Right atrium auricular region (tissue), 2 donors: Measurements from ENCODE around the gene MAGIX. TPM values are rescaled to one million over a fixed set of nuclear protein-coding genes. Genes with fewer than 3 reads are reported as not detected.
A peak's percentile ranks its signal among the peaks of the same experiment; 100 is the strongest.

Experiments used
- DNase-seq: peaks from one replicate; pipeline ENCODE4 v3.0.0-alpha.2; 2019; ENCODE audit warnings: low spot score
- H3K27ac ChIP-seq, 2 donors: fragments of 200-600 bp; sonication (generic); 1 replicate in 1 of 2; 2 replicates in 1 of 2; pipeline ENCODE4 v1.5.1; 2016 to 2019
- H3K27me3 ChIP-seq, 2 donors: fragments of 200-600 bp; sonication (generic); one replicate each; pipeline versions ENCODE4 v1.5.1 to v1.6.0; 2017 to 2019
- H3K36me3 ChIP-seq: fragments of 200-600 bp; sonication (generic); one replicate; pipeline ENCODE4 v1.5.1; 2016
- H3K4me1 ChIP-seq, 2 donors: fragments of 200-600 bp; sonication (generic); one replicate each; pipeline versions ENCODE4 v1.5.1 to v1.6.0; 2017 to 2019
- H3K4me3 ChIP-seq, 2 donors: fragments of 200-600 bp; sonication (generic); 1 replicate in 1 of 2; 2 replicates in 1 of 2; pipeline ENCODE4 v1.5.1; 2017 to 2019; ENCODE audit warnings: mild to moderate bottlenecking in 1 of 2, moderate library complexity in 1 of 2
- H3K9me3 ChIP-seq, 2 donors: fragments of 200-600 bp; sonication (generic); one replicate each; pipeline ENCODE4 v1.5.1; 2019
- CTCF ChIP-seq, 2 donors: fragments of 200-600 bp; sonication (generic); IDR thresholded peaks; one replicate each; pipeline ENCODE4 v1.5.1; 2019; ENCODE audit warnings: antibody characterized with exemption in 2 of 2
- total RNA-seq, 2 donors: library from RNA; depleted of rRNA; stranded (reverse); fragments of >200 nt; gene quantifications; one replicate each; pipeline ENCODE4 v1.1.0, GENCODE V29; 2016

The MAGIX gene
- total RNA-seq, 2 donors from 2014 or later = 18.9 to 23.4 TPM

GRCh38 chrX:49177338-49177833 lies 14.8 kb downstream of the MAGIX start:
- no peak for DNase-seq
- H3K9me3 ChIP-seq = no peaks in the 10 kb centered on the region
- H3K27ac ChIP-seq = peak overlapping the region; percentile 48 to 53
- TF ChIP-seq CTCF (IDR thresholded peaks at IDR 0.05) = peak in 1 of 2 donors; percentile 22
- peaks cover 0 to 12% of the 10 kb centered on the region in 2 donors for H3K4me1 ChIP-seq
- H3K36me3 ChIP-seq = peaks cover 22% of the 10 kb centered on the region
- H3K4me3 ChIP-seq = no peak overlapping the region
- H3K27me3 ChIP-seq = no peaks in the 10 kb centered on the region

GRCh38 chrX:49177873-49178480 lies 15.4 kb downstream of the MAGIX start:
- no peaks in the 10 kb centered on the region for H3K27me3 ChIP-seq
- peaks cover 0 to 9% of the 10 kb centered on the region in 2 donors for H3K4me1 ChIP-seq
- no peaks in the 10 kb centered on the region for H3K9me3 ChIP-seq
- TF ChIP-seq CTCF (IDR thresholded peaks at IDR 0.05) = no peak
- H3K4me3 ChIP-seq = no peak overlapping the region
- DNase-seq = no peak
- no peak overlapping the region for H3K27ac ChIP-seq
- H3K36me3 ChIP-seq = peaks cover 22% of the 10 kb centered on the region

DNA sequence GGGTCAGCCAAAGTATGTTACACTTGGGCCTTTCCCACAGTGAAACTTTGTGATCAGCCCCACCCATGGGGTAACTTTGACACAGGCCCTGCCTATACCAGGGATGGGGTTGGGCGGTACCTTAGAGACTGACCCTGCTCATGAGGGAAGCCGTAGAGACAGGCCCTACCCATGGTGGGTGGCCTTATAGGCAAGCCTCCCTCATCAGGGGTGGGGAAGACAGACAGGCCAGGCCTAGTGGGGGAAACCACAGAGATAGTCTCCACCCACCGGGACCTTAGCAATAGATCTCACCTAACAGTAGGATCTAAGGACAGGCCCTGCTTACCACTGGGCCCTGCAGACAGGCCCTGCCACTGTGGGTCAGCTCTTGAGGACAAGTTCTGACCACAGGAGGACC lies 16.0 kb downstream of the MAGIX start:
- Histone ChIP-seq H3K27me3 (no peaks in the 10 kb centered on the region), H3K4me3 (no peak overlapping the region), H3K4me1 (peaks cover 0 to 4% of the 10 kb centered on the region in 2 donors), H3K9me3 (no peaks in the 10 kb centered on the region), H3K36me3 (peaks cover 21% of the 10 kb centered on the region), H3K27ac (no peak overlapping the region)
- no peak for DNase-seq
- no peak for TF ChIP-seq CTCF (IDR thresholded peaks at IDR 0.05)

- peaks cover 0 to 4% of the 10 kb centered on the region in 2 donors for H3K4me1 ChIP-seq
- TF ChIP-seq CTCF (IDR thresholded peaks at IDR 0.05) = no peak
- H3K9me3 ChIP-seq = no peaks in the 10 kb centered on the region
- H3K4me3 ChIP-seq = no peak overlapping the region
- DNase-seq = no peak
- peaks cover 12% of the 10 kb centered on the region for H3K36me3 ChIP-seq
- H3K27me3 ChIP-seq = no peaks in the 10 kb centered on the region
- no peak overlapping the region for H3K27ac ChIP-seq
These were observed 16.8 kb downstream of the MAGIX start for GRCh38 chrX:49179358-49179757.

- TF ChIP-seq CTCF (IDR thresholded peaks at IDR 0.05) = no peak
- Histone ChIP-seq H3K9me3 (no peaks in the 10 kb centered on the region), H3K4me3 (no peak overlapping the region), H3K36me3 (no peaks in the 10 kb centered on the region), H3K4me1 (peaks cover 0 to 11% of the 10 kb centered on the region in 2 donors), H3K27ac (peak overlapping the region; percentile 36 to 81), H3K27me3 (no peaks in the 10 kb centered on the region)
- no peak for DNase-seq
These were observed 21.2 kb downstream of the MAGIX start for GRCh38 chrX:49183701-49184281.
